ENCODE data around the gene IGFALS. TPM values are rescaled to one million over a fixed set of nuclear protein-coding genes. Genes with fewer than 3 reads are reported as not detected.

The IGFALS gene
- total RNA-seq, 1 donor from 2014 or later = not detected

- no peak overlapping the region for H3K4me3 ChIP-seq
- DNase-seq (ENCODE audit: extremely low spot score in 2 of 2) = no peak
- no peaks in the 10 kb centered on the region for H3K9me3 ChIP-seq
- intact Hi-C loops (cut with DNase I) = no loop called here
- H3K27ac ChIP-seq = no peak overlapping the region
- TF ChIP-seq POLR2AphosphoS5 (IDR thresholded peaks at IDR 0.05; ENCODE audit: insufficient read depth in 1 of 2, low read depth in 1 of 2) (no peak), POLR2A (IDR thresholded peaks at IDR 0.05) (no peak)
- TF ChIP-seq, protein P1, sequence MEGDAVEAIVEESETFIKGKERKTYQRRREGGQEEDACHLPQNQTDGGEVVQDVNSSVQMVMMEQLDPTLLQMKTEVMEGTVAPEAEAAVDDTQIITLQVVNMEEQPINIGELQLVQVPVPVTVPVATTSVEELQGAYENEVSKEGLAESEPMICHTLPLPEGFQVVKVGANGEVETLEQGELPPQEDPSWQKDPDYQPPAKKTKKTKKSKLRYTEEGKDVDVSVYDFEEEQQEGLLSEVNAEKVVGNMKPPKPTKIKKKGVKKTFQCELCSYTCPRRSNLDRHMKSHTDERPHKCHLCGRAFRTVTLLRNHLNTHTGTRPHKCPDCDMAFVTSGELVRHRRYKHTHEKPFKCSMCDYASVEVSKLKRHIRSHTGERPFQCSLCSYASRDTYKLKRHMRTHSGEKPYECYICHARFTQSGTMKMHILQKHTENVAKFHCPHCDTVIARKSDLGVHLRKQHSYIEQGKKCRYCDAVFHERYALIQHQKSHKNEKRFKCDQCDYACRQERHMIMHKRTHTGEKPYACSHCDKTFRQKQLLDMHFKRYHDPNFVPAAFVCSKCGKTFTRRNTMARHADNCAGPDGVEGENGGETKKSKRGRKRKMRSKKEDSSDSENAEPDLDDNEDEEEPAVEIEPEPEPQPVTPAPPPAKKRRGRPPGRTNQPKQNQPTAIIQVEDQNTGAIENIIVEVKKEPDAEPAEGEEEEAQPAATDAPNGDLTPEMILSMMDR (IDR thresholded peaks at IDR 0.05) = no peak
- H3K27me3 ChIP-seq = no peaks in the 10 kb centered on the region
- H3K4me1 ChIP-seq = peaks cover 52% of the 10 kb centered on the region
- peaks cover 0 to 38% of the 10 kb centered on the region in 2 donors for H3K36me3 ChIP-seq
Measured at GRCh38 chr16:1777375-1778199, 15.9 kb downstream of the IGFALS start.

DNA sequence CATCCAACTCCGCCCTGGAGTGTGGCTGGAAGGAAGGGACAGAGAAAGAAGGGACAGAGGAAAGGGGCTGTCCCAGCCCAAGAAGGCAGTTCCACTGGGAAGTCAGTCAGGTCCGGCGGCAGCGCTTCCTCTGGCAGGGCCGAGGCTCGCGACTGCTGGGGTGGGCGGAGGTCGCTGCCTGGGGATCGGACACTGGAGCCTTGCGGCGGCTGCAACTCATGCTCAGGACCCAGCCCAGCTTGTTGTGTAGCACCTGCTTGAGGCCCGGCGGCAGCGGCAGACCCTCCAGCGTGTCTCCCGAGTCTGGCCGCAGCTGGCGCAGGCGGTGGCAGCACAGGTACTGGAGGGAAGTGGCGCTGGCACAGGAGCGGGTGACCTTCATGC lies 16.5 kb downstream of the IGFALS start:
- DNase-seq (ENCODE audit: extremely low spot score in 2 of 2) = no peak
- Histone ChIP-seq H3K4me1 (peaks cover 58% of the 10 kb centered on the region), H3K4me3 (no peak overlapping the region), H3K9me3 (no peaks in the 10 kb centered on the region), H3K27me3 (no peaks in the 10 kb centered on the region), H3K27ac (no peak overlapping the region), H3K36me3 (peaks cover 0 to 38% of the 10 kb centered on the region in 2 donors)
- TF ChIP-seq POLR2A (IDR thresholded peaks at IDR 0.05) (no peak), POLR2AphosphoS5 (IDR thresholded peaks at IDR 0.05; ENCODE audit: insufficient read depth in 1 of 2, low read depth in 1 of 2) (no peak)
- TF ChIP-seq, protein P1 (IDR thresholded peaks at IDR 0.05) = no peak
- intact Hi-C loops (cut with DNase I) = no loop called here

DNA sequence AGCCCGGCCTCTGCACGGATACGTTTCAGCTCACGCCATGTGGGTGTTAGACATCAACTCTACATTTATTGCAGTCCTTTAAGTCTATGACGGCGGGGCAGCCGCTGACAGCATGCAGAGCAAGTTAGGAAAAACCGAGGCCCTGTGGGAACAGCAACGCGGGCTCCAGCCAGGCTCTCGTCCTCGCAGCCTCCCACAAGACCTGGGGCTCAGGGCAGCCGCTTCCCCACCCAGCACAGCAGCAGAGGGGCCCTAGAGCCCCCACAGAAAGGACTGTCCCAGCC lies 16.9 kb downstream of the IGFALS start:
- no peak for DNase-seq (ENCODE audit: extremely low spot score in 2 of 2)
- H3K36me3 ChIP-seq = peaks cover 0 to 38% of the 10 kb centered on the region in 2 donors
- H3K4me3 ChIP-seq = no peak overlapping the region
- TF ChIP-seq POLR2AphosphoS5 (IDR thresholded peaks at IDR 0.05; ENCODE audit: insufficient read depth in 1 of 2, low read depth in 1 of 2) (no peak), POLR2A (IDR thresholded peaks at IDR 0.05) (no peak)
- TF ChIP-seq, protein P1 (IDR thresholded peaks at IDR 0.05) = no peak
- H3K4me1 ChIP-seq = peaks cover 58% of the 10 kb centered on the region
- H3K27me3 ChIP-seq = no peaks in the 10 kb centered on the region
- H3K27ac ChIP-seq = no peak overlapping the region
- H3K9me3 ChIP-seq = no peaks in the 10 kb centered on the region
- intact Hi-C loops (cut with DNase I) = no loop called here

- H3K9me3 ChIP-seq = no peaks in the 10 kb centered on the region
- intact Hi-C loops (cut with DNase I) = no loop called here
- no peak overlapping the region for H3K4me3 ChIP-seq
- H3K27me3 ChIP-seq = no peaks in the 10 kb centered on the region
- peaks cover 54% of the 10 kb centered on the region for H3K4me1 ChIP-seq
- TF ChIP-seq POLR2AphosphoS5 (IDR thresholded peaks at IDR 0.05; ENCODE audit: insufficient read depth in 1 of 2, low read depth in 1 of 2) (no peak), POLR2A (IDR thresholded peaks at IDR 0.05) (no peak)
- TF ChIP-seq, protein P1 (IDR thresholded peaks at IDR 0.05) = no peak
- DNase-seq (ENCODE audit: extremely low spot score in 2 of 2) = no peak
- H3K27ac ChIP-seq = no peak overlapping the region
- H3K36me3 ChIP-seq = peaks cover 0 to 38% of the 10 kb centered on the region in 2 donors
Measured at GRCh38 chr16:1775846-1776671, 17.4 kb downstream of the IGFALS start.

Measured in vagina (tissue), 2 donors.